ENCODE results near the gene RAB3C.
A peak's percentile ranks its signal among the peaks of the same experiment; 100 is the strongest.

Gene RAB3C

DNA sequence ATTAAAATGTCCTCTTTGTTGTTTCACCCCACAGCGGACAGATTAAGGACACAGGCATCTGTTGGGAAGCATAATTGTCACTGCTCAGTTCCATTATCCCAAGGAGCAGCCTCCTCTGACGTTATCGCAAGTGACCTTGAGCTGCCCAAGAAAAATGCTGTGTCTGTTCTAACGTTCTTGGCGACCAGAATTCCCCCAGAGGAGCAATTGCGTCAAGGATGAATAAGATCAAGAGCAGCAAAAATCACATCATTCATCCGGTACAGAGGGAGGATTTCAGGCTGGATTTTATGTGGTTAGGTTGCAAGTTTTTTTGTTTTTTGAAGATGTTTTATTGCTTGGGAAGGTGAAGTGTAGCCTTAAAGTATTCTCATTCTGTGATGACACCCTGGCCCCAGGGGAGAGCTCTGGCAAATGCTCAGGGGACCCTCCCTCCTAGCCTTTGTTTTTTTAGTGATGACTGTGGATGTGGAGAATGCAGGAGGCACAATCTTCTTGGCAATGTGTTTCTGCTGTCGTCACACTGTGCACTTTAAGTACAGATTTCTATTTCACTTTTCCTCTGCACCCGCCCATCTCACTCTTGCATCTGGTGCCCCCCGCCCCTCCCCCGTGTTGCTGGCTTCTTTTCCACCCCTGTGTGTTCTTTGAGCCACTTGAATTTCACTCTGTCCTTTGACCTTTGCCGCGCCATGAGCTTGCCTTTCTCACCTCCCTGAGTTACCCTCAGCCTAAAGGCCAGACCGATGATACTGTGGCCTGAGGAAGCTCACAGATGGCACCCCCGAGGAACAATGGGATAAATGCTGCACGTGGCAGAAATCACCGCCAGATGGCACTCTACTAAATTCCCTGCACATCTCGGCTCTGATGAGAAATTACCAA, 308.5 kb downstream of the RAB3C start:
- peak; percentile 66 for DNase-seq

GRCh38 chr5:58891971-58892343, 309.1 kb downstream of the RAB3C start:
- DNase-seq = no peak

DNA sequence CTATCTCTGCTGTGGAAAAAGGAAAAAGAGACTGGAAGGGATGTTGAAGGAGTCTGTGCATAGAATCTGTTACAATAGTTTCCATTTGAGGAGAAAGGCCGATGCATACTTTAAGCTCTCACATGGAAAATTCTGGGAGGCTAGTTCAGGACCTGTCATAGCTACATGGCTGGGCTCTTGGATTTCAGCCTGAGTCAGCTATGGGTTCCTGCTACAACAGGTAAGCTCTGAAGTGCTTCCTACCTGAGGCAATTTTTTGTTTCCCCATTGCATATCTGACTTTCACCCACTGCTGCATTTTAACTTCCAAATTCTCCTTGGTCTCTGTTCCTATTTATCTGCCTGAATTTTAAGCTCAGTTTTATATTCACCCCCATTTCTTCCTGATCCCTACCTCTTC, 310.7 kb downstream of the RAB3C start:
- DNase-seq = no peak

DNA sequence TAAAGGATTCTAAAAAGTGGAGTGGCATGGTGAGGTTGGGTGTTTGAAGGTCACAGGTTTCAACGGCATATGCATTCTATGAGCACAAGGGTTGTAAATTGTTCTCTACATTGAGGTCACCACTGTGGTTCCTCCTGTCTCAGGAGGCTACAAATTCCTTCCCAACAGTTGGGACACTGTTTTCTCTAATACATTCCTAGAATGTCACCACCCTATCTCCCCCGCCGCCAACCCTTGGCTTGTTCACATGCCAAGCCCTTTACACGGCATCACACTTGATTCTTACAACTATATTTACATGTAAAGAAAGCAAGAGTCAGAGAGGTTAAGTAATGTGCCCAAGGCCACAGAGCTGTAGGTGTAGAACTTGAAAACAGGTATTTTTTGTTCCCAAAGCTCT, 315.1 kb downstream of the RAB3C start:
- no peak for DNase-seq

DNA sequence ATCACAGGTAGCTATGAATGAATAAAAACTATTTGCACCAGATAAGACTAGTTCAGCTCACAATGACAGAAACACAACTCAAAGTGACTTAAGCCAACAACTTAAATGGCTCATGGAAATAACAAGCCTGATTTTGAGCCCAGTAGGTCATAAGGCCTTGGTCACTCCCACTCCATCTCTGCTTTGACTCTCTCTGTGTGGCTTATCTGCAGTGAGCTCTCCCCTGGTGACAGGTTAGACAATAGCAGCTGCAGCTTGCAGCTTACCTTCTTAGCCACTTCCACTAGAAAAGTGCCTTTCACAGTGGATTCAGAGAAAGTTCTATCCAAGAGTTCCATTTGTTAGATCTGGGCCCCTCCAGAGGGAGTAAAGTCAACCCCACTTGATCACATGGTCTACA, 315.7 kb downstream of the RAB3C start:
- DNase-seq = no peak

DNA sequence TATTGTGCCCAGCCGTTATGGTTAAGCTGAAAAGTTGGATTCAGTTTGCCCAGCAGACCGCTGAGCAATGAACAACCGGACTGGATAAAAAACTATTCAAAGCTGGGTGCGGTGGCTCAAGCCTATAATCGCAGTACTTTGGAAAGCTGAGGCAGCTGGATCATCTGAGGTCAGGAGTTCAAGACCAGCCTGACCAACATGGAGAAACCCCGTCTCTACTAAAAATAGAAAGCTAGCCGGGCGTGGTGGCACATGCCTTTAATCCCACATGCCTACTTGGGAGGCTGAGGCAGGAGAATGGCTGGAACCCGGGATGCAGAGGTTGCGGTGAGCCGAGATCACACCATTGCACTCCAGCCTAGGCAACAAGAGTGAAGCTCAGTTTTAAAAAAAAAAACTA, 318.4 kb downstream of the RAB3C start:
- no peak for DNase-seq

- DNase-seq = no peak
These were observed 319.4 kb downstream of the RAB3C start for GRCh38 chr5:58902305-58902704.

DNA sequence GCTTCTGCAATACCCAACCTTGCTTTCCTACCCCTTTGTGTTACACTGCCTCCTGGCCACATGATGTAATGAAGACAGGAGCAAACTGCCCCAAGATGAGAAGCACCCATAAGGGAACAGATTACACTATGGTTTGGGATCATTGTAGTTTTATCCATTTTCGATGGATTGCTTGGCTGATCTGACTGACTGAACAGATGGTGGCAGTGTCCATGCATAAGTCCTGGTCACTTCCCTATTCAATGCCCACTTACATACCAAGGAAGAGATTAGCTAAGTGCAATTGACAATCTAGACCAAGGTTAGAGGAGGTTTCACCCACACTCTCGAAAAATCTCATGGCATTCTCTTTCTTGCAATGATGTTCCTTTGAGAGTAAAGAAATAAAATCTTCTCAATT, 319.9 kb downstream of the RAB3C start:
- DNase-seq = no peak

GRCh38 chr5:58904737-58905136, 321.9 kb downstream of the RAB3C start:
- no peak for DNase-seq

- DNase-seq = no peak
These were observed 323.1 kb downstream of the RAB3C start for GRCh38 chr5:58905944-58906343.

All from NCI-H146 (cell line).